H1 (cell line): Measurements from ENCODE around the gene TXNDC15. TPM values are rescaled to one million over a fixed set of nuclear protein-coding genes. Genes with fewer than 3 reads are reported as not detected.

Experiments
- CTCF ChIA-PET: fragments of 300-600 bp; sonication (Branson Sonifier 250); formaldehyde crosslinking; loops from one replicate; lab custom pipeline; 2021; ENCODE audit not compliant: partially characterized antibody; lab: Charles Lee
- POLR2A ChIA-PET: fragments of 300-600 bp; sonication (Branson Sonifier 250); formaldehyde crosslinking; loops from one replicate; lab custom pipeline; 2021; ENCODE audit warnings: inconsistent platforms; ENCODE audit not compliant: partially characterized antibody; lab: Charles Lee
- DNase-seq, 2 experiments: peaks; one replicate each; pipeline versions ENCODE4 v3.0.0 to v3.0.0-alpha.2; 2010 to 2022; ENCODE audit warnings: low spot score in 2 of 2, low read depth in 1 of 2, mixed read lengths in 1 of 2
- FAIRE-seq: peaks from 2 replicates; lab custom pipeline; 2011; peaks lifted over from hg19 to GRCh38; lab: Jason Lieb, UNC
- H2AFZ ChIP-seq: 2 replicates; pipeline ENCODE4 v1.8.1; 2012; ENCODE audit warnings: low read length, inconsistent platforms
- H2AK5ac ChIP-seq: 2 replicates; pipeline ENCODE4 v1.6.1; 2013; ENCODE audit warnings: low read depth, low read length
- H2BK120ac ChIP-seq: replicated peaks from 2 replicates; pipeline ENCODE3; 2013; ENCODE audit warnings: low read depth, low read length, inconsistent platforms
- H2BK12ac ChIP-seq: 2 replicates; pipeline ENCODE4 v1.6.1; 2013; ENCODE audit warnings: low read depth, low read length
- H2BK15ac ChIP-seq: 2 replicates; pipeline ENCODE4 v1.6.1; 2013; ENCODE audit warnings: low read length
- H2BK20ac ChIP-seq: 2 replicates; pipeline ENCODE4 v1.6.1; 2013; ENCODE audit warnings: low read length
- H2BK5ac ChIP-seq: 2 replicates; pipeline ENCODE4 v1.6.1; 2013; ENCODE audit warnings: low read depth, low read length
- H3K14ac ChIP-seq: 2 replicates; pipeline ENCODE4 v1.6.1; 2013; ENCODE audit warnings: inconsistent platforms; ENCODE audit not compliant: insufficient read length
- H3K18ac ChIP-seq: 2 replicates; pipeline ENCODE4 v1.6.1; 2013; ENCODE audit warnings: low read length; ENCODE audit errors: extremely low read depth
- H3K23ac ChIP-seq: 2 replicates; pipeline ENCODE4 v1.6.1; 2013; ENCODE audit warnings: inconsistent platforms; ENCODE audit not compliant: insufficient read length
- H3K23me2 ChIP-seq: 2 replicates; pipeline ENCODE4 v1.6.1; 2013; ENCODE audit warnings: low read depth, low read length
- H3K27ac ChIP-seq: 2 replicates; pipeline ENCODE4 v1.6.1; 2011; ENCODE audit warnings: low read depth, low read length, inconsistent platforms
- H3K27me3 ChIP-seq, 4 experiments: replicated peaks in 1 of 4; 1 replicate in 1 of 4; 2 replicates in 3 of 4; pipeline versions ENCODE4 v1.6.1 to v1.8.1; 2011 to 2013; ENCODE audit warnings: low read length in 3 of 4, mild to moderate bottlenecking in 3 of 4, inconsistent platforms in 2 of 4, mixed read lengths in 2 of 4, moderate library complexity in 1 of 4; ENCODE audit not compliant: control insufficient read depth in 3 of 4, insufficient read depth in 3 of 4; ENCODE audit errors: extremely low read depth in 1 of 4
- H3K36me3 ChIP-seq, 4 experiments: 2 replicates each; pipeline versions ENCODE4 v1.6.1 to v1.8.1; 2011 to 2013; ENCODE audit warnings: mild to moderate bottlenecking in 4 of 4, low read length in 3 of 4, moderate library complexity in 2 of 4, control low read depth in 1 of 4, inconsistent platforms in 1 of 4; ENCODE audit not compliant: insufficient read depth in 4 of 4, control insufficient read depth in 2 of 4
- H3K4ac ChIP-seq: replicated peaks from 2 replicates; pipeline ENCODE3; 2013; ENCODE audit warnings: low read length, low read depth, mixed read lengths, inconsistent platforms; ENCODE audit not compliant: insufficient read length
- H3K4me1 ChIP-seq, 4 experiments: replicated peaks in 1 of 4; 1 replicate in 1 of 4; 2 replicates in 3 of 4; pipeline versions ENCODE4 v1.6.1 to v1.8.1; 2011 to 2013; ENCODE audit warnings: low read length in 3 of 4, inconsistent platforms in 2 of 4, mixed read lengths in 1 of 4; ENCODE audit not compliant: insufficient read depth in 4 of 4, control insufficient read depth in 3 of 4
- H3K4me2 ChIP-seq, 2 experiments: 2 replicates each; pipeline versions ENCODE4 v1.6.1 to v1.8.1; 2011 to 2013; ENCODE audit warnings: low read depth in 2 of 2, low read length in 2 of 2, control low read depth in 1 of 2, inconsistent platforms in 1 of 2, mild to moderate bottlenecking in 1 of 2; ENCODE audit not compliant: insufficient read depth in 1 of 2
- H3K4me3 ChIP-seq, 4 experiments: fragments of 200-600, 300-600 bp in 1 of 4; sonication (generic), shearing (Covaris generic), sonication (Bioruptor Twin) in 1 of 4; 2 replicates each; pipeline versions ENCODE4 v1.5.1 to v1.8.1; 2011 to 2016; ENCODE audit warnings: low read length in 4 of 4, low read depth in 3 of 4, control low read depth in 2 of 4, inconsistent platforms in 2 of 4, mild to moderate bottlenecking in 2 of 4, mixed read lengths in 1 of 4, moderate library complexity in 1 of 4; ENCODE audit not compliant: insufficient read depth in 2 of 4; ENCODE audit errors: extremely low read depth in 1 of 4
- H3K56ac ChIP-seq: replicated peaks from 2 replicates; pipeline ENCODE3; 2013; ENCODE audit warnings: low read depth, mild to moderate bottlenecking, mixed read lengths, low read length, inconsistent platforms; ENCODE audit not compliant: insufficient read length
- H3K79me1 ChIP-seq: 2 replicates; pipeline ENCODE4 v1.6.1; 2013; ENCODE audit warnings: low read depth, low read length, control low read depth
- H3K79me2 ChIP-seq, 2 experiments: 2 replicates each; pipeline versions ENCODE4 v1.6.1 to v1.8.1; 2012 to 2013; ENCODE audit warnings: low read length in 2 of 2, mild to moderate bottlenecking in 2 of 2, inconsistent platforms in 1 of 2; ENCODE audit not compliant: insufficient read depth in 2 of 2, control insufficient read depth in 1 of 2
- H3K9ac ChIP-seq, 4 experiments: replicated peaks in 1 of 4; 1 replicate in 1 of 4; 2 replicates in 3 of 4; pipeline versions ENCODE4 v1.6.1 to v1.8.1; 2011 to 2013; ENCODE audit warnings: low read depth in 3 of 4, low read length in 3 of 4, control low read depth in 2 of 4, mild to moderate bottlenecking in 2 of 4, moderate library complexity in 2 of 4, inconsistent platforms in 1 of 4; ENCODE audit errors: extremely low read depth in 1 of 4
- H3K9me3 ChIP-seq, 2 experiments: 2 replicates each; pipeline versions ENCODE4 v1.6.1 to v1.8.1; 2012 to 2013; ENCODE audit warnings: mild to moderate bottlenecking in 2 of 2, moderate library complexity in 2 of 2, control low read depth in 1 of 2, inconsistent platforms in 1 of 2, low read depth in 1 of 2, low read length in 1 of 2, mixed read lengths in 1 of 2; ENCODE audit not compliant: insufficient read depth in 2 of 2
- H4K20me1 ChIP-seq, 2 experiments: replicated peaks in 1 of 2; 2 replicates each; pipeline versions ENCODE3 to v1.8.1; 2011 to 2013; ENCODE audit warnings: inconsistent platforms in 2 of 2, low read length in 2 of 2, mild to moderate bottlenecking in 1 of 2; ENCODE audit not compliant: insufficient read depth in 2 of 2, control insufficient read depth in 1 of 2
- H4K5ac ChIP-seq: 2 replicates; pipeline ENCODE4 v1.6.1; 2013; ENCODE audit warnings: low read length, low read depth, mixed read lengths, inconsistent platforms; ENCODE audit not compliant: insufficient read length
- H4K8ac ChIP-seq: 2 replicates; pipeline ENCODE4 v1.8.0; 2013; ENCODE audit warnings: mild to moderate bottlenecking, moderate library complexity, low read length, inconsistent platforms; ENCODE audit not compliant: insufficient read depth; ENCODE audit errors: extremely low read depth
- H4K91ac ChIP-seq: replicated peaks from 2 replicates; pipeline ENCODE3; 2013; ENCODE audit warnings: low read length, mixed read lengths, inconsistent platforms; ENCODE audit not compliant: insufficient read length
- ATF2 ChIP-seq: IDR thresholded peaks from 2 replicates; pipeline ENCODE4 v1.6.1; 2012; ENCODE audit warnings: low read length, inconsistent platforms
- BCL11A ChIP-seq, 2 experiments: IDR thresholded peaks; one replicate each; pipeline ENCODE4 v1.6.1; 2011; ENCODE audit warnings: low read depth in 2 of 2, low read length in 2 of 2, mild to moderate bottlenecking in 2 of 2
- E2F6 ChIP-seq: IDR thresholded peaks from 2 replicates; pipeline ENCODE4 v1.6.1; 2012; ENCODE audit warnings: inconsistent platforms
- EP300 ChIP-seq, 2 experiments: IDR thresholded peaks; 1 replicate in 1 of 2; 2 replicates in 1 of 2; pipeline ENCODE4 v1.6.1; 2011 to 2012; ENCODE audit warnings: low read depth in 2 of 2, low read length in 2 of 2, mild to moderate bottlenecking in 2 of 2, borderline replicate concordance in 1 of 2, inconsistent platforms in 1 of 2, moderate library complexity in 1 of 2
- PHF8 ChIP-seq: fragments of 200-600 bp; sonication (generic); conservative IDR thresholded peaks from 2 replicates; pipeline ENCODE4 v1.7.1; 2012; ENCODE audit warnings: low read depth, mild to moderate bottlenecking, inconsistent platforms, low read length, moderate library complexity
- RAD21 ChIP-seq, 2 experiments: IDR thresholded peaks in 1 of 2; conservative IDR thresholded peaks in 1 of 2; 2 replicates each; pipeline ENCODE4 v1.6.1; 2011; ENCODE audit warnings: low read depth in 2 of 2, low read length in 2 of 2, improper control_type of control experiment in 1 of 2, inconsistent platforms in 1 of 2, mild to moderate bottlenecking in 1 of 2, moderate library complexity in 1 of 2
- RBBP5 ChIP-seq: IDR thresholded peaks from 2 replicates; pipeline ENCODE4 v1.7.1; 2012; ENCODE audit warnings: low read depth, mild to moderate bottlenecking, inconsistent platforms, low read length, moderate library complexity, borderline replicate concordance
- SIRT6 ChIP-seq: IDR thresholded peaks from one replicate; pipeline ENCODE4 v1.7.1; 2012; ENCODE audit warnings: low read length, inconsistent platforms
- SP1 ChIP-seq: IDR thresholded peaks from 2 replicates; pipeline ENCODE4 v1.6.1; 2011; ENCODE audit warnings: low read depth, low read length
- WGBS, 2 experiments: shearing (Covaris generic) in 1 of 2; methylation state at CpG; one replicate each; pipeline versions ENCODE4 v1.1.6 to v1.1.7; 2013 to 2015; ENCODE audit warnings: low lambda C conversion rate in 2 of 2, mixed read lengths in 2 of 2, inconsistent platforms in 1 of 2, low coverage in 1 of 2, missing lambda C conversion rate in 1 of 2; ENCODE audit not compliant: insufficient replicate concordance in 2 of 2, insufficient coverage in 1 of 2, insufficient read length in 1 of 2; ENCODE audit errors: extremely low coverage in 1 of 2, missing lambda C conversion rate in 1 of 2; 5-methylcytosine and 5-hydroxymethylcytosine counted together
- polyA plus RNA-seq, 7 experiments: library from polyadenylated mRNA; depleted of rRNA in 3 of 7; stranded (reverse) in 5 of 7; unstranded in 2 of 7; fragments of >200 nt in 5 of 7; fragments of 200-250 nt in 2 of 7; gene quantifications; 1 replicate in 5 of 7; 2 replicates in 1 of 7; 4 replicates in 1 of 7; pipeline versions ENCODE4 v1.2.1 to v1.2.3, GENCODE V29; 2011 to 2013; ENCODE audit warnings: missing spikeins in 2 of 7, mixed read lengths in 2 of 7
- total RNA-seq: library from RNA; stranded (reverse); fragmentation: NEBNext Ultra II Directional; extraction: Animal tissue kit (Norgen Biotek cat#: 25700); gene quantifications from 2 replicates; pipeline ENCODE4 v1.2.1, GENCODE V29; 2021

TXNDC15 gene
- total and polyA plus RNA-seq, 2 of the 8 experiments (the other 6 are each of a cell fraction or from before 2014, with no cell fraction given) = 20.1 to 30.8 TPM

- Histone ChIP-seq H3K23ac (no peak overlapping the region), H3K18ac (no peak overlapping the region), H2BK5ac (no peak overlapping the region), H2BK15ac (no peak overlapping the region), H3K4me3 (no peak overlapping the region), H3K56ac (no peak overlapping the region), H3K14ac (no peak overlapping the region), H4K91ac (no peak overlapping the region), H3K36me3 (peaks cover 0 to 34% (median 11%) of the 10 kb centered on the region in 4 experiments; a peak in 6 of 8 replicates), H2AK5ac (no peak overlapping the region), H2BK20ac (no peak overlapping the region), H3K4me2 (no peak overlapping the region), H3K4ac (no peak overlapping the region), H3K4me1 (no peaks in the 10 kb centered on the region), H3K23me2 (no peaks in the 10 kb centered on the region), H3K9me3 (no peaks in the 10 kb centered on the region), H2BK12ac (no peak overlapping the region), H2AFZ (no peak overlapping the region), H3K27ac (no peak overlapping the region), H4K5ac (no peak overlapping the region), H4K20me1 (no peaks in the 10 kb centered on the region), H3K9ac (no peak overlapping the region), H4K8ac (no peak overlapping the region), H2BK120ac (no peak overlapping the region), H3K79me2 (no peaks in the 10 kb centered on the region), H3K27me3 (no peaks in the 10 kb centered on the region), H3K79me1 (no peaks in the 10 kb centered on the region)
- no peak for DNase-seq
- ChIA-PET POLR2A (interaction anchor here (0.9 to 3.1 kb wide), 2 partner anchors 8 to 35 kb away, joined by 3 to 14 read pairs; partner anchors contain the start of gene C5orf24), CTCF (interaction anchor here (0.6 to 1.0 kb wide), 4 partner anchors 14 to 50 kb away, joined by 3 to 4 read pairs (median 3); no protein-coding TSS in a partner anchor)
- FAIRE-seq = no peak
- 90% methylated on average over 3 of the region's 3 CpGs; no CpG with 5 or more reads in 1 of the 2 experiments for WGBS, 2 experiments
- TF ChIP-seq EP300 (IDR thresholded peaks at IDR 0.05; ENCODE audit: borderline replicate concordance in 1 of 2, low read depth in 2 of 2, low read length in 2 of 2) = no peak
- TF ChIP-seq BCL11A (IDR thresholded peaks at IDR 0.05; ENCODE audit: low read depth in 2 of 2, low read length in 2 of 2) = no peak
- no peak for TF ChIP-seq PHF8
- no peak for TF ChIP-seq ATF2
- no peak for TF ChIP-seq SIRT6
- no peak for TF ChIP-seq RBBP5
- no peak for TF ChIP-seq RAD21 (IDR thresholded peaks at IDR 0.05 in 1 of 2, conservative IDR thresholded peaks at IDR 0.05 in 1 of 2; ENCODE audit: low read depth in 2 of 2, low read length in 2 of 2)
- TF ChIP-seq E2F6 = no peak
- no peak for TF ChIP-seq SP1
These were observed 36.5 kb upstream of the TXNDC15 start for GRCh38 chr5:134837530-134838181.
